ENCODE measurements around the gene PFN1.

The PFN1 gene

GRCh38 chr17:4945944-4946280, 2.4 kb downstream of the PFN1 start:
- in situ Hi-C loops (cut with HindIII; ENCODE audit: low sequenced_read_pairs) = no loop called here

- in situ Hi-C loops (cut with HindIII; ENCODE audit: low sequenced_read_pairs) = no loop called here
These were observed 3.0 kb downstream of the PFN1 start for GRCh38 chr17:4945176-4945943.

- in situ Hi-C loops (cut with HindIII; ENCODE audit: low sequenced_read_pairs) = no loop called here
These were observed 3.7 kb downstream of the PFN1 start for GRCh38 chr17:4944554-4945175.

GRCh38 chr17:4944163-4944553, 4.2 kb downstream of the PFN1 start:
- in situ Hi-C loops (cut with HindIII; ENCODE audit: low sequenced_read_pairs) = no loop called here

GRCh38 chr17:4942760-4943508, 5.4 kb downstream of the PFN1 start:
- in situ Hi-C loops (cut with HindIII; ENCODE audit: low sequenced_read_pairs) = no loop called here

- in situ Hi-C loops (cut with HindIII; ENCODE audit: low sequenced_read_pairs) = no loop called here
These were observed 7.1 kb downstream of the PFN1 start for GRCh38 chr17:4941319-4941610.

- in situ Hi-C loops (cut with HindIII; ENCODE audit: low sequenced_read_pairs) = no loop called here
These were observed 7.6 kb downstream of the PFN1 start for GRCh38 chr17:4940555-4941318.

- in situ Hi-C loops (cut with HindIII; ENCODE audit: low sequenced_read_pairs) = no loop called here
These were observed 8.4 kb downstream of the PFN1 start, which contains the start of the genes RNF167 and SLC25A11 for GRCh38 chr17:4939796-4940554. Gene RNF167, plus strand, starts transcription at chr17:4940268. Its CDS starts 642 bp downstream, at chr17:4940910. Gene SLC25A11, minus strand, starts transcription at chr17:4940046. Its CDS starts 136 bp downstream, at chr17:4939910.

GRCh38 chr17:4939546-4939795, 8.9 kb downstream of the PFN1 start:
- in situ Hi-C loops (cut with HindIII; ENCODE audit: low sequenced_read_pairs) = no loop called here

- in situ Hi-C loops (cut with HindIII; ENCODE audit: low sequenced_read_pairs) = no loop called here
These were observed 9.4 kb downstream of the PFN1 start for GRCh38 chr17:4938688-4939545.

GRCh38 chr17:4938069-4938491, 10.2 kb downstream of the PFN1 start:
- in situ Hi-C loops (cut with HindIII; ENCODE audit: low sequenced_read_pairs) = no loop called here

- in situ Hi-C loops (cut with HindIII; ENCODE audit: low sequenced_read_pairs) = no loop called here
These were observed 10.8 kb downstream of the PFN1 start for GRCh38 chr17:4937553-4937952.

GRCh38 chr17:4936436-4936835, 11.9 kb downstream of the PFN1 start:
- in situ Hi-C loops (cut with HindIII; ENCODE audit: low sequenced_read_pairs) = no loop called here

- in situ Hi-C loops (cut with HindIII; ENCODE audit: low sequenced_read_pairs) = no loop called here
These were observed 12.7 kb downstream of the PFN1 start for GRCh38 chr17:4935650-4936049.

- in situ Hi-C loops (cut with HindIII; ENCODE audit: low sequenced_read_pairs) = no loop called here
These were observed 14.0 kb downstream of the PFN1 start for GRCh38 chr17:4934173-4934979.

GRCh38 chr17:4933646-4934045, 14.7 kb downstream of the PFN1 start:
- in situ Hi-C loops (cut with HindIII; ENCODE audit: low sequenced_read_pairs) = no loop called here

- in situ Hi-C loops (cut with HindIII; ENCODE audit: low sequenced_read_pairs) = no loop called here
These were observed 15.6 kb downstream of the PFN1 start for GRCh38 chr17:4932756-4933155.

GRCh38 chr17:4931963-4932362, 16.4 kb downstream of the PFN1 start, which contains the start of gene GP1BA:
Gene GP1BA, plus strand, starts transcription at chr17:4932277. Its CDS starts 328 bp downstream, at chr17:4932605.
- in situ Hi-C loops (cut with HindIII; ENCODE audit: low sequenced_read_pairs) = no loop called here

- in situ Hi-C loops (cut with HindIII; ENCODE audit: low sequenced_read_pairs) = no loop called here
These were observed 19.4 kb downstream of the PFN1 start for GRCh38 chr17:4928881-4929280.

All from DLD1 (cell line).